Measurements from ENCODE around the gene CENPB. TPM values are rescaled to one million over a fixed set of nuclear protein-coding genes. Genes with fewer than 3 reads are reported as not detected.
"Not testable (repeated sequence)": the region's sequence is repeated elsewhere in the genome, so short reads cannot be mapped to it uniquely, and the experiment has no call there.

The CENPB gene
- total and polyA plus RNA-seq, 8 donors: 24.5 to 130 (median 69.2) TPM

GRCh38 chr20:3795511-3796468 lies 9.2 kb upstream of the CENPB start, which contains the start of gene CDC25B:
CDC25B (plus strand) TSS chr20:3796310; CDS start chr20:3796532, 222 bp downstream.
- DNase-seq: peak; percentile 95 to 97
- intact Hi-C loops (cut with DNase I; ENCODE audit: low total_unique reads): no loop called here
- no peaks in the 10 kb centered on the region for H3K9me3 ChIP-seq
- peak within 1 kb of the TSS; percentile 92 to 99 (median 95) for H3K27ac ChIP-seq
- TF ChIP-seq CTCF (IDR thresholded peaks at IDR 0.05) (peak in 5 of 7 experiments; percentile 41 to 83 (median 58)), POLR2A (IDR thresholded peaks at IDR 0.05) (no peak), POLR2AphosphoS5 (IDR thresholded peaks at IDR 0.05) (peak; percentile 66 to 78 (median 69)), EP300 (IDR thresholded peaks at IDR 0.05) (no peak)
- peak within 1 kb of the TSS; percentile 63 to 89 (median 70) for H3K4me3 ChIP-seq
- peaks cover 36 to 60% (median 54%) of the 10 kb centered on the region in 4 donors for H3K4me1 ChIP-seq
- 1 to 2% (median 2%) methylated on average over 44 to 68 of the region's 69 CpGs for WGBS, 5 donors
- H3K36me3 ChIP-seq: peaks cover 8 to 23% (median 18%) of the 10 kb centered on the region in 4 donors
- H3K27me3 ChIP-seq: no peaks in the 10 kb centered on the region

GRCh38 chr20:3794701-3795420 lies 8.3 kb upstream of the CENPB start:
- intact Hi-C loops (cut with DNase I; ENCODE audit: low total_unique reads): no loop called here
- H3K4me1 ChIP-seq: peaks cover 34 to 52% (median 46%) of the 10 kb centered on the region in 4 donors
- no peak for TF ChIP-seq CTCF (IDR thresholded peaks at IDR 0.05)
- TF ChIP-seq EP300 (IDR thresholded peaks at IDR 0.05): no peak
- no peak for TF ChIP-seq POLR2A (IDR thresholded peaks at IDR 0.05)
- no peak for TF ChIP-seq POLR2AphosphoS5 (IDR thresholded peaks at IDR 0.05)
- H3K9me3 ChIP-seq: no peaks in the 10 kb centered on the region
- no peaks in the 10 kb centered on the region for H3K27me3 ChIP-seq
- WGBS, 5 donors: 75 to 88% (median 86%) methylated on average over 18 to 25 of the region's 25 CpGs
- peak overlapping the region in 4 of 5 donors; percentile 95 to 99 (median 96) for H3K27ac ChIP-seq
- H3K4me3 ChIP-seq: peak overlapping the region; percentile 63 to 89 (median 70)
- H3K36me3 ChIP-seq: peaks cover 0 to 14% (median 9%) of the 10 kb centered on the region in 4 donors
- no peak for DNase-seq

GRCh38 chr20:3794168-3794567 lies 7.6 kb upstream of the CENPB start:
- DNase-seq; H3K27ac ChIP-seq; H3K9me3 ChIP-seq; H3K4me3 ChIP-seq; intact Hi-C loops (cut with DNase I; ENCODE audit: low total_unique reads); H3K27me3 ChIP-seq; H3K36me3 ChIP-seq: not testable (repeated sequence)
- peaks cover 27 to 45% (median 41%) of the 10 kb centered on the region in 4 donors for H3K4me1 ChIP-seq
- 78 to 100% (median 91%) methylated on average over 1 to 2 of the region's 3 CpGs for WGBS, 5 donors

GRCh38 chr20:3789201-3789600 lies 2.7 kb upstream of the CENPB start:
- Histone ChIP-seq H3K36me3 (peaks cover 0 to 11% (median 5%) of the 10 kb centered on the region in 4 donors), H3K4me1 (peaks cover 22 to 43% (median 31%) of the 10 kb centered on the region in 4 donors)
- intact Hi-C loops (cut with DNase I; ENCODE audit: low total_unique reads); H3K4me3 ChIP-seq; H3K27me3 ChIP-seq; DNase-seq; H3K27ac ChIP-seq; H3K9me3 ChIP-seq: not testable (repeated sequence)
- WGBS, 5 donors: 87 to 95% (median 94%) methylated on average over 4 of the region's 4 CpGs

- Histone ChIP-seq H3K27ac (no peak overlapping the region), H3K9me3 (no peaks in the 10 kb centered on the region), H3K27me3 (no peaks in the 10 kb centered on the region), H3K36me3 (peaks cover 0 to 15% (median 8%) of the 10 kb centered on the region in 4 donors), H3K4me3 (no peak overlapping the region), H3K4me1 (peaks cover 27 to 48% (median 36%) of the 10 kb centered on the region in 4 donors)
- TF ChIP-seq CTCF (IDR thresholded peaks at IDR 0.05): no peak
- no peak for TF ChIP-seq EP300 (IDR thresholded peaks at IDR 0.05)
- TF ChIP-seq POLR2A (IDR thresholded peaks at IDR 0.05): no peak
- no peak for TF ChIP-seq POLR2AphosphoS5 (IDR thresholded peaks at IDR 0.05)
- no peak for DNase-seq
- intact Hi-C loops (cut with DNase I; ENCODE audit: low total_unique reads): no loop called here
- 28 to 51% (median 43%) methylated on average over 4 of the region's 4 CpGs for WGBS, 5 donors
Measured at GRCh38 chr20:3788685-3789155, 2.2 kb upstream of the CENPB start.
